HEK293T (cell line): ENCODE measurements around the gene PPP1R3G.

ENCODE experiments used
- ARNT ChIP-seq: fragments of 450-650 bp; IDR thresholded peaks from 2 replicates; pipeline ENCODE4 v1.6.1; 2017; ENCODE audit warnings: mild to moderate bottlenecking
- BHLHE40 ChIP-seq: fragments of 450-650 bp; IDR thresholded peaks from 2 replicates; pipeline ENCODE4 v1.6.1; 2016; ENCODE audit warnings: mild to moderate bottlenecking, moderate library complexity, borderline replicate concordance
- CTBP1 ChIP-seq: fragments of 450-650 bp; IDR thresholded peaks from 2 replicates; pipeline ENCODE4 v1.6.1; 2016; ENCODE audit warnings: borderline replicate concordance
- ELF4 ChIP-seq: fragments of 450-650 bp; IDR thresholded peaks from 2 replicates; pipeline ENCODE4 v1.6.1; 2017; ENCODE audit warnings: antibody characterized with exemption
- FOXA1 ChIP-seq: fragments of 450-650 bp; IDR thresholded peaks from 2 replicates; pipeline ENCODE4 v1.6.1; 2016; ENCODE audit warnings: mild to moderate bottlenecking
- FOXK2 ChIP-seq: fragments of 450-650 bp; IDR thresholded peaks from 2 replicates; pipeline ENCODE4 v1.6.1; 2016; ENCODE audit warnings: mild to moderate bottlenecking
- FOXM1 ChIP-seq: fragments of 450-650 bp; IDR thresholded peaks from 2 replicates; pipeline ENCODE4 v1.6.1; 2017; ENCODE audit warnings: mild to moderate bottlenecking, borderline replicate concordance
- L3MBTL2 ChIP-seq: fragments of 450-650 bp; conservative IDR thresholded peaks from 2 replicates; pipeline ENCODE4 v1.6.1; 2016; ENCODE audit warnings: mild to moderate bottlenecking
- NFRKB ChIP-seq: fragments of 450-650 bp; IDR thresholded peaks from 2 replicates; pipeline ENCODE4 v1.6.1; 2016; ENCODE audit warnings: mild to moderate bottlenecking, moderate library complexity
- SP1 ChIP-seq: fragments of 450-650 bp; IDR thresholded peaks from 2 replicates; pipeline ENCODE4 v1.6.1; 2017
- SUZ12 ChIP-seq: fragments of 450-650 bp; IDR thresholded peaks from 2 replicates; pipeline ENCODE4 v1.6.1; 2016; ENCODE audit warnings: mild to moderate bottlenecking
- TARDBP ChIP-seq: fragments of 450-650 bp; IDR thresholded peaks from 2 replicates; pipeline ENCODE4 v1.6.1; 2016
- ZNF384 ChIP-seq: fragments of 450-650 bp; IDR thresholded peaks from 2 replicates; pipeline ENCODE4 v1.6.1; 2016
- TF ChIP-seq, protein P1 (sequence below): fragments of 450-650 bp; IDR thresholded peaks from 2 replicates; pipeline ENCODE4 v1.6.1; 2016

DNA sequence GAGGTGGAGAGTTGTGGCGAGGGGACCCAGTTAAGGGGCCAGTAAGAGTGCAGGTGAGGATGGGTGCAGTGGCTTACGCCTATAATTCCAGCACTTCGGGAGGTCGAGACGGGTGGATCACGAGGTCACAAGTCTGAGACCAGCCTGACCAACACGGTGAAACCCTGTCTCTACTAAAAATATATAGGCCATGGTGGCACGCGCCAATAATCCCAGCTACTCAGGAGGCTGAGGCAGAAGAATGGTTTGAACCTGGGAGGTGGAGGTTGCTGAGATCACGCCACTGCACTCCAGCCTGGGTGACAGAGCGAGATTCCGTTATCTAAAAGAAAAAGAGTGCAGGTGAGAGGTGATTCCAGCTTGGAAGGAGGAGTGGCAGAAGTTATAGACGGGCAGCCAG lies 28.0 kb downstream of the PPP1R3G start:
- TF ChIP-seq CTBP1 (no peak), TARDBP (no peak), L3MBTL2 (no peak), ZNF384 (no peak), FOXM1 (no peak), NFRKB (no peak), SUZ12 (no peak), SP1 (no peak), ARNT (no peak), FOXK2 (no peak), FOXA1 (no peak), ELF4 (no peak), BHLHE40 (no peak)
- TF ChIP-seq, protein P1, sequence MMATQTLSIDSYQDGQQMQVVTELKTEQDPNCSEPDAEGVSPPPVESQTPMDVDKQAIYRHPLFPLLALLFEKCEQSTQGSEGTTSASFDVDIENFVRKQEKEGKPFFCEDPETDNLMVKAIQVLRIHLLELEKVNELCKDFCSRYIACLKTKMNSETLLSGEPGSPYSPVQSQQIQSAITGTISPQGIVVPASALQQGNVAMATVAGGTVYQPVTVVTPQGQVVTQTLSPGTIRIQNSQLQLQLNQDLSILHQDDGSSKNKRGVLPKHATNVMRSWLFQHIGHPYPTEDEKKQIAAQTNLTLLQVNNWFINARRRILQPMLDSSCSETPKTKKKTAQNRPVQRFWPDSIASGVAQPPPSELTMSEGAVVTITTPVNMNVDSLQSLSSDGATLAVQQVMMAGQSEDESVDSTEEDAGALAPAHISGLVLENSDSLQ, result no peak
